Suprapubic skin (tissue), 4 donors: ENCODE measurements around the gene MBIP. TPM values are rescaled to one million over a fixed set of nuclear protein-coding genes. Genes with fewer than 3 reads are reported as not detected.

Experiments used
- DNase-seq, 2 donors: peaks; one replicate each; pipeline ENCODE4 v3.0.0-alpha.2; 2019; ENCODE audit warnings: low spot score in 2 of 2
- H3K27ac ChIP-seq: fragments of 200-600 bp; sonication (generic); one replicate; pipeline ENCODE4 v1.5.1; 2019
- H3K27me3 ChIP-seq: fragments of 200-600 bp; sonication (generic); one replicate; pipeline ENCODE4 v1.5.1; 2019
- H3K36me3 ChIP-seq: fragments of 200-600 bp; sonication (generic); one replicate; pipeline ENCODE4 v1.5.1; 2019
- H3K4me1 ChIP-seq: fragments of 200-600 bp; sonication (generic); one replicate; pipeline ENCODE4 v1.5.1; 2019
- H3K4me3 ChIP-seq: fragments of 200-600 bp; sonication (generic); one replicate; pipeline ENCODE4 v1.5.1; 2019; ENCODE audit warnings: mild to moderate bottlenecking
- H3K9me3 ChIP-seq: fragments of 200-600 bp; sonication (generic); one replicate; pipeline ENCODE4 v1.5.1; 2019
- EP300 ChIP-seq: sonication (generic); formaldehyde crosslinking; IDR thresholded peaks from one replicate; pipeline ENCODE4 v1.6.1; 2017; ENCODE audit warnings: antibody characterized with exemption
- POLR2A ChIP-seq, 2 donors: fragments of 450-650 bp; IDR thresholded peaks; one replicate each; pipeline ENCODE4 v1.6.1; 2017; ENCODE audit warnings: antibody characterized with exemption in 2 of 2, mild to moderate bottlenecking in 2 of 2, moderate library complexity in 2 of 2
- POLR2AphosphoS5 ChIP-seq, 3 donors: sonication (generic); formaldehyde crosslinking; IDR thresholded peaks; one replicate each; pipeline ENCODE4 v1.6.1; 2017; ENCODE audit warnings: antibody characterized with exemption in 3 of 3
- WGBS: methylation state at CpG from one replicate; pipeline ENCODE4 v1.1.5; 2018; 5-methylcytosine and 5-hydroxymethylcytosine counted together
- total RNA-seq, 4 donors: library from RNA; depleted of rRNA; stranded (reverse); fragments of >200 nt; gene quantifications; one replicate each; pipeline ENCODE4 v1.1.0, GENCODE V29; 2016
- TF ChIP-seq, protein P1 (sequence below), 2 donors: fragments of 200-600 bp in 1 of 2; fragments of 450-650 bp in 1 of 2; sonication (generic) in 1 of 2; IDR thresholded peaks; one replicate each; pipeline ENCODE4 v1.5.1; 2016 to 2019; ENCODE audit warnings: antibody characterized with exemption in 2 of 2, mild to moderate bottlenecking in 1 of 2, moderate library complexity in 1 of 2

The MBIP gene
- total RNA-seq, 4 donors from 2014 or later = 21.7 to 32.8 (median 25.2) TPM

DNA sequence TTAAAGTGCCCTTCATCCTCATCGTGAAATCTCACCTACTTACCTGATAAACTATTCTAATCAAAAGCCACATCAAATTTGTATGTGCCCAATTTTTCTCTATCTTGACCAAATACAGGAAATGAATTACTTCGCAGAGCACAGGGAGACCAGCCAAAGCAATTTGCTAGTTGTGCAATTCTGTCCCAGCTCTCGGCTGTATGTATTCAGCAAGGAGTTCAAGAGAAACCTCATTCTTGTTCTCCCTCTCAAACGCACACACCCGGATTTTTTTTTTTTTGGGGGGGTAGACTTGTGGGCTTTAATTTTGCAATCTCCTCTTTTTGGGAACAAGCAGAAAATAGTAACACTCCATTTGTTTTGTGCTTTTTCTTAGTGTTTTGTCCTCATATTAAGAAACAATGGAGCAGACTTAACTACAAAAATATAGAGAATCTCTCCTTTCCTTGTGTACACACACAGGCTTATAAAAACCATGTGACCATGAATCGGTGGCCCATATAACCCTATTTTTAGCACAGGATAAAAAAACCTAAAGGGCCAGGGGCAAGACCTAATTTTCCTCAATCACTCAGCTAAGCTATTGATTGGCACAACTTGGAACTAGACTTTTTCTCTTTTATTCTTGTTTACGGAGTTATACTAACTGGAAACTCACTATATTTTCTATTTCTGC is 64.2 kb downstream of the MBIP start:
- Histone ChIP-seq H3K27ac (no peak overlapping the region), H3K27me3 (no peaks in the 10 kb centered on the region), H3K4me1 (peaks cover 12% of the 10 kb centered on the region), H3K4me3 (no peak overlapping the region), H3K9me3 (no peaks in the 10 kb centered on the region), H3K36me3 (no peaks in the 10 kb centered on the region)
- DNase-seq = no peak
- no peak for TF ChIP-seq POLR2AphosphoS5 (IDR thresholded peaks at IDR 0.05)
- TF ChIP-seq, protein P1, sequence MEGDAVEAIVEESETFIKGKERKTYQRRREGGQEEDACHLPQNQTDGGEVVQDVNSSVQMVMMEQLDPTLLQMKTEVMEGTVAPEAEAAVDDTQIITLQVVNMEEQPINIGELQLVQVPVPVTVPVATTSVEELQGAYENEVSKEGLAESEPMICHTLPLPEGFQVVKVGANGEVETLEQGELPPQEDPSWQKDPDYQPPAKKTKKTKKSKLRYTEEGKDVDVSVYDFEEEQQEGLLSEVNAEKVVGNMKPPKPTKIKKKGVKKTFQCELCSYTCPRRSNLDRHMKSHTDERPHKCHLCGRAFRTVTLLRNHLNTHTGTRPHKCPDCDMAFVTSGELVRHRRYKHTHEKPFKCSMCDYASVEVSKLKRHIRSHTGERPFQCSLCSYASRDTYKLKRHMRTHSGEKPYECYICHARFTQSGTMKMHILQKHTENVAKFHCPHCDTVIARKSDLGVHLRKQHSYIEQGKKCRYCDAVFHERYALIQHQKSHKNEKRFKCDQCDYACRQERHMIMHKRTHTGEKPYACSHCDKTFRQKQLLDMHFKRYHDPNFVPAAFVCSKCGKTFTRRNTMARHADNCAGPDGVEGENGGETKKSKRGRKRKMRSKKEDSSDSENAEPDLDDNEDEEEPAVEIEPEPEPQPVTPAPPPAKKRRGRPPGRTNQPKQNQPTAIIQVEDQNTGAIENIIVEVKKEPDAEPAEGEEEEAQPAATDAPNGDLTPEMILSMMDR (IDR thresholded peaks at IDR 0.05) = no peak
- TF ChIP-seq POLR2A (IDR thresholded peaks at IDR 0.05) = no peak
- no peak for TF ChIP-seq EP300
- WGBS = 37% methylated on average over 7 of the region's 7 CpGs

DNA sequence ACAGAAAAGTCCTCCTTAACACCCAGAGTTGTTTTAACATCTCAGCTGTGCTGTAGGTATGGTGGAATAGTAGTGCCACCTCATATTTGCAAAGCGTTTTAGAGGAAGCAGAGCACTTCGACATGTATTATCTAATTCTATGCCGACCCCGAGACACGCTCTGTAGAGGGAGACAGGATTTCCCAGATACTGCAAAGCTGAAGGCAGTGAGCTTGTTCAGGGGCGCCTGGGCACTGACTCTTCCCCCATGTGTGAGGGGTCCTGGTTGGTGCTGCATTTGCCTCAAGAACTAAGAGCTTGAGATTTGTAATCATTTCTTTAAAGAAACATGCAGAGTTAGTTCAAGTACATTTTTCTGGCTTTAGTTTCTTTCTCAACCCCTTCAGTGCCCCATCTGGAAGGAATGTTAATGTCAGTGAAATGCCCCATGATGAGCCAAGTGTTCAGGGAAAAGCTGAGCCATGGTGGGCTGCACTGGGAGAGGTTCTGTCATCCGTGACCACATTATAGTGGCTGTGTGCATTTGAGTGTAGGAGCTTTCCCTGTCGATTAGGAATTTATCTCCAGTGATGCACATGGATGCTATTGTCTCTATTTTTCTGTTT is 66.3 kb downstream of the MBIP start:
- Histone ChIP-seq H3K4me3 (no peak overlapping the region), H3K27ac (no peak overlapping the region), H3K27me3 (no peaks in the 10 kb centered on the region), H3K4me1 (peaks cover 12% of the 10 kb centered on the region), H3K9me3 (no peaks in the 10 kb centered on the region), H3K36me3 (no peaks in the 10 kb centered on the region)
- DNase-seq = no peak
- no peak for TF ChIP-seq POLR2AphosphoS5 (IDR thresholded peaks at IDR 0.05)
- TF ChIP-seq POLR2A (IDR thresholded peaks at IDR 0.05) = no peak
- no peak for TF ChIP-seq EP300
- TF ChIP-seq, protein P1 (IDR thresholded peaks at IDR 0.05) = no peak
- WGBS = 78% methylated on average over 8 of the region's 8 CpGs

Other genes with a start within 250 kb of the MBIP start
- gene PTCSC3, start 143.9 kb downstream of the MBIP start, total RNA-seq = not detected
- not detected for gene NKX2-1, start 199.6 kb upstream of the MBIP start, total RNA-seq